ENCODE data around the gene PROK2. TPM values are rescaled to one million over a fixed set of nuclear protein-coding genes. Genes with fewer than 3 reads are reported as not detected.

The PROK2 gene
- total and polyA plus RNA-seq, 2 experiments from 2014 or later, result not detected

DNA sequence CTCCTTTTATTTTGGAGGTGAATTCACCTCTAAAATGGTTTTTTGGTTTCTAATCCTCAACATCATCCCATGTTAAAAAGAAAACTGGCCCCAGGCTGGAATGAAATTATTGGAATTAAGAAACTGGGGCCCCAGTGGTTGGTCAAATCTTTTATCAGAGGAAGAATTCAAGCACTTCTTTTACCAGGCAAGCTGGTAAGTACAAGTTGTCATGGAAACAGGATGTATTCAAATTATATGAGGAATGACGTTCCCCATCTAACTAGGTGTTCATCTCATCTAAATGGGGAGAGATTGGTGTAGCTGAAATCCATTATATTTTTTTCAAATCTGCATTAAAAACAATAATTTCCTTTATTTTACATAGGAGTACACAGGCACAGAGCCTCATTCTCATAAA, 50.1 kb downstream of the PROK2 start:
- no peak overlapping the region for H3K9ac ChIP-seq
- no peak overlapping the region for H3K27ac ChIP-seq
- no peaks in the 10 kb centered on the region for H3K9me3 ChIP-seq (ENCODE audit: low read depth)
- no peaks in the 10 kb centered on the region for H3K4me1 ChIP-seq (ENCODE audit: insufficient read depth)
- H3K27me3 ChIP-seq (replicated peaks; ENCODE audit: insufficient read depth), result peaks cover 45% of the 10 kb centered on the region
- H3F3A ChIP-seq (ENCODE audit: insufficient read depth), result no peaks in the 10 kb centered on the region
- 31 to 36% methylated on average over 1 of the region's 1 CpG for WGBS, 2 experiments (ENCODE audit: low coverage in 1 of 2, low lambda C conversion rate in 2 of 2, missing lambda C conversion rate in 2 of 2)
- no peaks in the 10 kb centered on the region for H4K20me1 ChIP-seq (ENCODE audit: insufficient read depth)
- DNase-seq, result no peak
- TF ChIP-seq EZH2phosphoT487 (IDR thresholded peaks at IDR 0.05; ENCODE audit: insufficient read depth, low read depth), result no peak
- no peak for TF ChIP-seq EZH2 (IDR thresholded peaks at IDR 0.05; ENCODE audit: insufficient read depth, poor library complexity, severe bottlenecking)
- in situ Hi-C loops (cut with MboI), result loop anchor here (10.0 kb wide), 1 partner anchor 1090 kb away; no protein-coding TSS in a partner anchor
- no peaks in the 10 kb centered on the region for H3K9me2 ChIP-seq (ENCODE audit: insufficient read depth)
- H2AFZ ChIP-seq, result no peak overlapping the region
- no peak overlapping the region for H3K4me2 ChIP-seq (ENCODE audit: unreplicated experiment)
- no peak overlapping the region for H3K4me3 ChIP-seq
- no peaks in the 10 kb centered on the region for H3K79me2 ChIP-seq (ENCODE audit: insufficient read depth)
- H3K36me3 ChIP-seq (ENCODE audit: low read depth), result no peaks in the 10 kb centered on the region

- Histone ChIP-seq H2AFZ (no peak overlapping the region), H3K27me3 (replicated peaks; ENCODE audit: insufficient read depth) (peaks cover 43% of the 10 kb centered on the region), H3K4me3 (no peak overlapping the region), H3K9me3 (ENCODE audit: low read depth) (no peaks in the 10 kb centered on the region), H4K20me1 (ENCODE audit: insufficient read depth) (no peaks in the 10 kb centered on the region), H3K9me2 (ENCODE audit: insufficient read depth) (no peaks in the 10 kb centered on the region), H3K9ac (no peak overlapping the region), H3F3A (ENCODE audit: insufficient read depth) (peaks cover 5% of the 10 kb centered on the region; the same call in 1 of the 2 replicates), H3K4me2 (ENCODE audit: unreplicated experiment) (no peak overlapping the region), H3K27ac (no peak overlapping the region), H3K4me1 (ENCODE audit: insufficient read depth) (0 out of 2 replicates have a peak, but pooled peaks cover 5% of the 10 kb centered on the region), H3K36me3 (ENCODE audit: low read depth) (no peaks in the 10 kb centered on the region), H3K79me2 (ENCODE audit: insufficient read depth) (no peaks in the 10 kb centered on the region)
- in situ Hi-C loops (cut with MboI), result loop anchor here (10.0 kb wide), 1 partner anchor 1091 kb away; no protein-coding TSS in a partner anchor
- DNase-seq, result no peak
- 53 to 58% methylated on average over 2 of the region's 2 CpGs for WGBS, 2 experiments (ENCODE audit: low coverage in 1 of 2, low lambda C conversion rate in 2 of 2, missing lambda C conversion rate in 2 of 2)
- TF ChIP-seq EZH2 (IDR thresholded peaks at IDR 0.05; ENCODE audit: insufficient read depth, poor library complexity, severe bottlenecking) (no peak), EZH2phosphoT487 (IDR thresholded peaks at IDR 0.05; ENCODE audit: insufficient read depth, low read depth) (no peak)
Measured at GRCh38 chr3:71733319-71733718, 51.6 kb downstream of the PROK2 start.

GRCh38 chr3:71732637-71733036, 52.3 kb downstream of the PROK2 start:
- no peak for DNase-seq
- Histone ChIP-seq H3K36me3 (ENCODE audit: low read depth) (no peaks in the 10 kb centered on the region), H3F3A (ENCODE audit: insufficient read depth) (peaks cover 5% of the 10 kb centered on the region; the same call in 1 of the 2 replicates), H3K4me1 (ENCODE audit: insufficient read depth) (0 out of 2 replicates have a peak, but pooled peaks cover 5% of the 10 kb centered on the region), H3K27ac (no peak overlapping the region), H3K9me3 (ENCODE audit: low read depth) (no peaks in the 10 kb centered on the region), H3K4me2 (ENCODE audit: unreplicated experiment) (no peak overlapping the region), H4K20me1 (ENCODE audit: insufficient read depth) (no peaks in the 10 kb centered on the region), H3K4me3 (no peak overlapping the region), H2AFZ (no peak overlapping the region), H3K27me3 (replicated peaks; ENCODE audit: insufficient read depth) (peaks cover 36% of the 10 kb centered on the region), H3K9me2 (ENCODE audit: insufficient read depth) (no peaks in the 10 kb centered on the region), H3K79me2 (ENCODE audit: insufficient read depth) (no peaks in the 10 kb centered on the region), H3K9ac (no peak overlapping the region)
- TF ChIP-seq EZH2phosphoT487 (IDR thresholded peaks at IDR 0.05; ENCODE audit: insufficient read depth, low read depth) (no peak), EZH2 (IDR thresholded peaks at IDR 0.05; ENCODE audit: insufficient read depth, poor library complexity, severe bottlenecking) (no peak)
- 52 to 61% methylated on average over 4 of the region's 4 CpGs for WGBS, 2 experiments (ENCODE audit: low coverage in 1 of 2, low lambda C conversion rate in 2 of 2, missing lambda C conversion rate in 2 of 2)
- in situ Hi-C loops (cut with MboI), result loop anchor here (10.0 kb wide), 1 partner anchor 1092 kb away; no protein-coding TSS in a partner anchor

- H3K9me3 ChIP-seq (ENCODE audit: low read depth), result no peaks in the 10 kb centered on the region
- no peak overlapping the region for H3K9ac ChIP-seq
- peaks cover 10% of the 10 kb centered on the region; the same call in 1 of the 2 replicates for H3K4me1 ChIP-seq (ENCODE audit: insufficient read depth)
- H4K20me1 ChIP-seq (ENCODE audit: insufficient read depth), result no peaks in the 10 kb centered on the region
- 71 to 77% methylated on average over 4 of the region's 4 CpGs for WGBS, 2 experiments (ENCODE audit: low coverage in 1 of 2, low lambda C conversion rate in 2 of 2, missing lambda C conversion rate in 2 of 2)
- H3K27me3 ChIP-seq (replicated peaks; ENCODE audit: insufficient read depth), result peaks cover 14% of the 10 kb centered on the region; the same call in 1 of the 2 replicates
- H3K4me3 ChIP-seq, result no peak overlapping the region
- H2AFZ ChIP-seq, result no peak overlapping the region
- H3K4me2 ChIP-seq (ENCODE audit: unreplicated experiment), result no peak overlapping the region
- no peak overlapping the region for H3K27ac ChIP-seq
- in situ Hi-C loops (cut with MboI), result no loop called here
- H3K79me2 ChIP-seq (ENCODE audit: insufficient read depth), result no peaks in the 10 kb centered on the region
- peak; percentile 34 for DNase-seq
- no peak for TF ChIP-seq EZH2 (IDR thresholded peaks at IDR 0.05; ENCODE audit: insufficient read depth, poor library complexity, severe bottlenecking)
- no peak for TF ChIP-seq EZH2phosphoT487 (IDR thresholded peaks at IDR 0.05; ENCODE audit: insufficient read depth, low read depth)
- H3F3A ChIP-seq (ENCODE audit: insufficient read depth), result peaks cover 8% of the 10 kb centered on the region; the same call in 1 of the 2 replicates
- no peaks in the 10 kb centered on the region for H3K9me2 ChIP-seq (ENCODE audit: insufficient read depth)
- no peaks in the 10 kb centered on the region for H3K36me3 ChIP-seq (ENCODE audit: low read depth)
Measured at GRCh38 chr3:71728632-71729342, 56.2 kb downstream of the PROK2 start.
